ENCODE data around the gene PSTPIP1.

The PSTPIP1 gene

DNA sequence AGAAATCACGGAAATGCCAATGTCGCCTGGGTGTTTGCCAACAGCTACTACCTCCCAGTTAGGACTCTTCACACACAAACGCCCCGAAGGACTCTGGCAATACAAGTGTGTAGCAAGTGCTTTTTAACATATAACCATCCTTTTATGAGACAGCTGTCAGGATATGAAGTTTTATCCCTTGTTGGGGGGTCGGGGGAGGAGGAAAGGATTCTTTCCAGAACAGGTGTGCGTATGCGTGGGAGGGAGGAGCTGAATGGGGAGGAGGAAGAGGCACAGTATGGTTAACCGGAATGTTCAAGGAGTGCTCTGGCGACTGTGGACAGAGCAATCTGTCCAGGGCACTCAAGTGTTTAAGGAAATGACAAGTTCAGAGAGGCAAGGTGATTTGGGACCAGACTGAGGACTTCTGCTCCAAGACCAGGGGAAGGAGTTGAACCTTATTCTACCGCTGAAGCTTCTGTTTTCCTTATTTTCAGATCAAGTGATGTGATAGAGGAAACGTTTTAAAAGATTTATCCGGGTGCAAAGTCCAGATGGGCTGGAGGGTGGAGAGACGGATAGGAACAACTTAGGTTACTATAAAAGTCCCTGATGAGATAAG lies 74.7 kb downstream of the PSTPIP1 start:
- peak overlapping the region; percentile 79 to 97 (median 91) for H3K27ac Mint-ChIP-seq
- no peaks in the 10 kb centered on the region for H3K9me3 Mint-ChIP-seq

DNA sequence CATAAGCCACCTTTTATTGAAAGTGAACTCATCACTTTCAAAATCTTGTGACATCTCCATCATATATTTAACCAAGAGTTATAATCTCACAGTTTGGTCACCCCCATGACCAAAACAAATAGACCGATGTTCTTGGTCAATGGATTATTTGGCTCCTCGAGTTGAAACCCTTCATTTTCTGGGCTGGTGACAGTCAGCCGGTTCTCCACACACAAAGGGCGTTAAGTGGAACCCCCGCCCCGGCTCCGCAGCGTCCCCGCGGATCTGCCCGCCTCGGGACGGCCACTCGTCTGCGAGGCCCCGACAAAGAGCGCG lies 75.2 kb downstream of the PSTPIP1 start:
- TF ChIP-seq, protein P1, sequence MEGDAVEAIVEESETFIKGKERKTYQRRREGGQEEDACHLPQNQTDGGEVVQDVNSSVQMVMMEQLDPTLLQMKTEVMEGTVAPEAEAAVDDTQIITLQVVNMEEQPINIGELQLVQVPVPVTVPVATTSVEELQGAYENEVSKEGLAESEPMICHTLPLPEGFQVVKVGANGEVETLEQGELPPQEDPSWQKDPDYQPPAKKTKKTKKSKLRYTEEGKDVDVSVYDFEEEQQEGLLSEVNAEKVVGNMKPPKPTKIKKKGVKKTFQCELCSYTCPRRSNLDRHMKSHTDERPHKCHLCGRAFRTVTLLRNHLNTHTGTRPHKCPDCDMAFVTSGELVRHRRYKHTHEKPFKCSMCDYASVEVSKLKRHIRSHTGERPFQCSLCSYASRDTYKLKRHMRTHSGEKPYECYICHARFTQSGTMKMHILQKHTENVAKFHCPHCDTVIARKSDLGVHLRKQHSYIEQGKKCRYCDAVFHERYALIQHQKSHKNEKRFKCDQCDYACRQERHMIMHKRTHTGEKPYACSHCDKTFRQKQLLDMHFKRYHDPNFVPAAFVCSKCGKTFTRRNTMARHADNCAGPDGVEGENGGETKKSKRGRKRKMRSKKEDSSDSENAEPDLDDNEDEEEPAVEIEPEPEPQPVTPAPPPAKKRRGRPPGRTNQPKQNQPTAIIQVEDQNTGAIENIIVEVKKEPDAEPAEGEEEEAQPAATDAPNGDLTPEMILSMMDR (IDR thresholded peaks at IDR 0.05; ENCODE audit: unreplicated experiment in 3 of 3), result no peak
- H3K36me3 Mint-ChIP-seq (ENCODE audit: low read depth), result peaks cover 14% of the 10 kb centered on the region
- peak overlapping the region; percentile 79 to 97 (median 91) for H3K27ac Mint-ChIP-seq
- H3K9me3 Mint-ChIP-seq, result no peaks in the 10 kb centered on the region
- H3K27me3 Mint-ChIP-seq (ENCODE audit: low read depth), result peaks cover 13% of the 10 kb centered on the region
- H3K4me1 Mint-ChIP-seq, result peaks cover 35% of the 10 kb centered on the region
- H3K4me3 Mint-ChIP-seq, result peak overlapping the region; percentile 84 to 97 (median 92)

More for the DNA sequence above, 74.7 kb downstream of the PSTPIP1 start:
- Mint-ChIP-seq H3K27me3 (ENCODE audit: low read depth) (peaks cover 13% of the 10 kb centered on the region), H3K36me3 (ENCODE audit: low read depth) (peaks cover 14% of the 10 kb centered on the region), H3K4me1 (peaks cover 40% of the 10 kb centered on the region), H3K4me3 (peak overlapping the region; percentile 84 to 97 (median 92))
- TF ChIP-seq, protein P1 (IDR thresholded peaks at IDR 0.05; ENCODE audit: unreplicated experiment in 3 of 3), result no peak

DNA sequence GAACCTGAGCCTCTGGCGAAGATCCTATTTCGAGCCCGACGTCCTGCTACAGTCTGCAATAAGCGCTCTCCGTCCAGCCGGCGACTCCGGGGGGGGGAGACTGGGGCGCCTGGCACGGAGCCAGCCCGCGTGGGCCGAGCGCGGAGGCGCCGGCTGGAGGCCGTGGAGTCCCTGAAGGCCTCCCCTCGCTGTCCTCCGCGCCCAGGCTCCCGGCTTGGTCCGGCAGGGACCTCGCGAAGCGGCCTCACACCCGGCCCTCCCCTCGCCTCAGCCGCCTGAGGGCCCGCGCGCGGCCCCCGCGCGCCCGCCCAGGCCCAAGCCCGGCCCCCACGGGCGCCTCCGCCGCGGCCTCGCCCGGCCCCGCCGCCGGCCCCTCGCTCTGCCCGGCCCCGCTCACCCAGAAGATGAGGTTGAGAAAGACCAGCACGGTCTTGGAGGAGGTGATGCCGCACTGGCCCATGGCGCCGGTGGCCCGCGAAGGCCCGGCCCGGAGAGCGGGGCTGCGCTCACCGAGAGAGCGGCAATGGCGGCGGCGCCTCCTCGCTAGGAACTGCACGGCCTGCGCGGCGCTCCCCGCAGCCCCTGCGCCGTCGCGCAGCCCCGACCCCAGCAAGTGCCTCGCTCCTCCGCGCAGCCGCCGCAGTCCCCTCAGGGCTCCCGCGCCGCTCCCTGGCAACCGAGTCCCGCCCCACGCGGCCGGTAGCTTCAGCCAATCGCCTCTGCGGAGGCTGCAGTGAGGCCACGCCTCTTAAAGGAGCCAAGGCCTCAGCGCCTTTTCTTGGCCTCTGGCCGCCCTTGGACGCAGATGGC lies 75.8 kb downstream of the PSTPIP1 start, which contains the start of gene TSPAN3:
Gene TSPAN3 (minus strand): TSS at position 615 of the 810 bp plus-strand sequence. CDS start 155 bp downstream, at position 460.
- Mint-ChIP-seq H3K9me3 (no peaks in the 10 kb centered on the region), H3K4me1 (peaks cover 33% of the 10 kb centered on the region), H3K27ac (peak within 1 kb of the TSS; percentile 79 to 97 (median 91)), H3K36me3 (ENCODE audit: low read depth) (peaks cover 14% of the 10 kb centered on the region), H3K4me3 (peak within 1 kb of the TSS; percentile 84 to 97 (median 92)), H3K27me3 (ENCODE audit: low read depth) (peaks cover 13% of the 10 kb centered on the region)
- TF ChIP-seq, protein P1 (IDR thresholded peaks at IDR 0.05; ENCODE audit: unreplicated experiment in 3 of 3), result no peak

DNA sequence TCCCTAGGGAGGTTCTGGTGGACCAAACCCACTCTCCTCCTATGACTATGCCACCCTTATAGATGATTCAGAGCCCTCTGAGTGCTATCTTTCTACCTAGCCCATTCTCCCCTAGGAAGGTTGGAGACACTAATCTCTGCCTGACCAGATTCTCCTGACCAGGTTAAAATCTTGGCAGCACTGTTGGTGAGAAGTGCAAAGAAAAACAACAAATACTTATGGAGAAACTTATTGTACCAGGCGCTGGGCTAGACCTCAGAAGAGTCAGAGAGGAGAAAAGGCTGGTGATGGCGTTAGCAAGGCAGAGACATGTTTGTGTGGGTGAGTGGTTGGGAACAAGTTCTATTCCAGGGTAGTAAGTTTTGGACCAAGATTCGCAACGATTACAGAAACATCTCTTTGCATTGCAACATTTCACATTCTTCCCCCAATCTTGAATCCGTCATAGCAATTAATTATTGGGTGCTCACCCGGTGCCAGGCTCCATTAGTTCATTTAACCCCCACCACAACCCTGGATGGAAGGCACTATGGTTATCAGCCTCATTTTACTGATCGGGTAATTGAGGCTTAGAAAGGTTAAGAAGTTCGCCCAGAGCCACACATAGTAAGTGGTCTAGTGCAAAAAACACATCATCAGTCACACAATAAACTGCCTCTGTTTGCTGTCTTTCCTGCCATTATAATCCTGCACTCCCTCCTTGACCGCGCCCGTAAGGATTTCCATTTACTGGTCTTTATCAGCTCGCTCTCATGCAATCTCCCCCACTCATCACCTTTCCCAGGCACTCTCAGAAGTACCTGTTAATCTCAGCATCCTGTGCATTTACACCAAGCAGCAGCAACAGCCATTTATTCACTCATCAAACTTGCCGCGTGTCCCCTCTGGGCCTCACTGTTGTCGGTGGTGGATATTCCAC lies 76.6 kb downstream of the PSTPIP1 start:
- Mint-ChIP-seq H3K36me3 (ENCODE audit: low read depth) (peaks cover 12% of the 10 kb centered on the region), H3K4me3 (peak overlapping the region; percentile 81 to 84 (median 83)), H3K4me1 (peaks cover 30% of the 10 kb centered on the region), H3K27me3 (ENCODE audit: low read depth) (peaks cover 13% of the 10 kb centered on the region), H3K9me3 (no peaks in the 10 kb centered on the region), H3K27ac (peak overlapping the region; percentile 52 to 88 (median 86))
- TF ChIP-seq, protein P1 (IDR thresholded peaks at IDR 0.05; ENCODE audit: unreplicated experiment in 3 of 3), result no peak

DNA sequence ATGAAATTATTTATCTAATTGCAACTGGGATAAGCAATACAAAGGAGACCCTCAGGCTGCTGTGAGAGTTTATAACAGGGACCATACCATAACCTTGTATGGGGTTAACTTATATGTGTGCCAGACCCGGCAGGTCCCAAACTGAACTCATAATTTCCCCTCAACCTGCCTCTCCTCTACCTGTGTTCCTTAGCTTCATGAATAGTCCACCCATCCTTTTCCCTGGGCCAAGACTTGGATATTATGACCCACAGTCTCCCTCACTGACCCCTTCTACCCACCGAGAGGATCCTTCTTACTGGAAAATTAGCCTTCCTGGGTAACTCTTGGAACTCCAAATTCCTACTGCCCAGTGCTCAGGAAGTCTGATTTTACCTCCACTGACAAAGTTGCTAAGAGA lies 79.4 kb downstream of the PSTPIP1 start:
- peaks cover 13% of the 10 kb centered on the region for H3K27me3 Mint-ChIP-seq (ENCODE audit: low read depth)
- no peak overlapping the region for H3K27ac Mint-ChIP-seq
- no peaks in the 10 kb centered on the region for H3K36me3 Mint-ChIP-seq (ENCODE audit: low read depth)

More for the DNA sequence above, 79.4 kb downstream of the PSTPIP1 start:
- Mint-ChIP-seq H3K4me3 (peak overlapping the region in 1 of 3 experiments; percentile 15), H3K4me1 (peaks cover 5% of the 10 kb centered on the region), H3K9me3 (no peaks in the 10 kb centered on the region)
- TF ChIP-seq, protein P1 (IDR thresholded peaks at IDR 0.05; ENCODE audit: unreplicated experiment in 3 of 3), result no peak
